ENCODE results near the gene MARS2. TPM values are rescaled to one million over a fixed set of nuclear protein-coding genes. Genes with fewer than 3 reads are reported as not detected.

MARS2 gene
- total RNA-seq, 4 donors from 2014 or later: 3.4 to 8.9 (median 7.7) TPM

- no peak for DNase-seq
- in situ Hi-C loops (cut with MboI; ENCODE audit: low sequenced_read_pairs in 4 of 4): loop anchor here (5.0 to 10.0 kb wide), 4 partner anchors 70 to 190 kb away; partner anchors contain the start of genes BOLL (in 2 of the 4) and MOB4 (in 1 of the 4)
- Histone ChIP-seq H3K27ac (peak overlapping the region; percentile 80 to 83 (median 81)), H3K4me1 (peaks cover 29 to 43% of the 10 kb centered on the region in 2 donors), H3K36me3 (no peaks in the 10 kb centered on the region), H3K27me3 (no peaks in the 10 kb centered on the region), H3K9me3 (no peaks in the 10 kb centered on the region), H3K4me3 (peak overlapping the region; percentile 78 to 97 (median 85))
- no peak for TF ChIP-seq CTCF (IDR thresholded peaks at IDR 0.05 in 4 of 5, conservative IDR thresholded peaks at IDR 0.05 in 1 of 5)
- TF ChIP-seq POLR2A (IDR thresholded peaks at IDR 0.05): no peak
- intact Hi-C loops (cut with DNase I; ENCODE audit: low total_unique reads): loop anchor here (1.0 to 10.0 kb wide), 6 partner anchors 188 to 1760 kb away; partner anchors contain the start of genes COQ10B, HSPE1, MOB4 and PGAP1
- ATAC-seq: peak; percentile 50 to 55
Observed at GRCh38 chr2:197704434-197705120, 592 bp upstream of the MARS2 start.

GRCh38 chr2:197705912-197706838 lies 1.0 kb downstream of the MARS2 start:
- Histone ChIP-seq H3K4me1 (peaks cover 36 to 43% of the 10 kb centered on the region in 2 donors), H3K36me3 (no peaks in the 10 kb centered on the region), H3K4me3 (peak overlapping the region; percentile 78 to 97 (median 85)), H3K27ac (peak overlapping the region; percentile 80 to 84 (median 82)), H3K9me3 (no peaks in the 10 kb centered on the region), H3K27me3 (no peaks in the 10 kb centered on the region)
- intact Hi-C loops (cut with DNase I; ENCODE audit: low total_unique reads): loop anchor here (1.0 to 10.0 kb wide), 7 partner anchors 79 to 1759 kb away; partner anchors contain the start of genes BOLL, COQ10B, HSPE1 and MOB4
- DNase-seq (no peak), ATAC-seq (no peak)
- TF ChIP-seq POLR2A (IDR thresholded peaks at IDR 0.05): no peak
- no peak for TF ChIP-seq CTCF (IDR thresholded peaks at IDR 0.05 in 4 of 5, conservative IDR thresholded peaks at IDR 0.05 in 1 of 5)
- in situ Hi-C loops (cut with MboI; ENCODE audit: low sequenced_read_pairs in 4 of 4): loop anchor here (5.0 to 10.0 kb wide), 4 partner anchors 69 to 191 kb away; partner anchors contain the start of genes BOLL (in 2 of the 4) and MOB4 (in 1 of the 4)

- in situ Hi-C loops (cut with MboI; ENCODE audit: low sequenced_read_pairs in 4 of 4) (loop anchor here (5.0 to 10.0 kb wide), 4 partner anchors 68 to 192 kb away; partner anchors contain the start of genes BOLL (in 2 of the 4) and MOB4 (in 1 of the 4)), intact Hi-C loops (cut with DNase I; ENCODE audit: low total_unique reads) (loop anchor here (2.0 to 10.0 kb wide), 5 partner anchors 78 to 1758 kb away; partner anchors contain the start of genes BOLL, COQ10B, PGAP1 and SF3B1)
- no peak for TF ChIP-seq POLR2A (IDR thresholded peaks at IDR 0.05)
- no peak for TF ChIP-seq CTCF (IDR thresholded peaks at IDR 0.05 in 4 of 5, conservative IDR thresholded peaks at IDR 0.05 in 1 of 5)
- no peak for ATAC-seq
- peak overlapping the region in 1 of 4 donors; percentile 80 for H3K27ac ChIP-seq
- DNase-seq: no peak
- no peaks in the 10 kb centered on the region for H3K9me3 ChIP-seq
- H3K27me3 ChIP-seq: no peaks in the 10 kb centered on the region
- no peaks in the 10 kb centered on the region for H3K36me3 ChIP-seq
- peaks cover 36 to 43% of the 10 kb centered on the region in 2 donors for H3K4me1 ChIP-seq
- H3K4me3 ChIP-seq: peak overlapping the region; percentile 78 to 97 (median 85)
Observed at GRCh38 chr2:197706839-197707207, 1.7 kb downstream of the MARS2 start.
